Measurements from ENCODE around the gene CANX. TPM values are rescaled to one million over a fixed set of nuclear protein-coding genes. Genes with fewer than 3 reads are reported as not detected.

The CANX gene
- total RNA-seq = 100 to 1,000 TPM; 418 to 432 TPM

GRCh38 chr5:179698935-179699615, at the start of gene CANX:
CANX (plus strand) TSS chr5:179698967; CDS start chr5:179705682, 6,715 bp downstream.

DNA sequence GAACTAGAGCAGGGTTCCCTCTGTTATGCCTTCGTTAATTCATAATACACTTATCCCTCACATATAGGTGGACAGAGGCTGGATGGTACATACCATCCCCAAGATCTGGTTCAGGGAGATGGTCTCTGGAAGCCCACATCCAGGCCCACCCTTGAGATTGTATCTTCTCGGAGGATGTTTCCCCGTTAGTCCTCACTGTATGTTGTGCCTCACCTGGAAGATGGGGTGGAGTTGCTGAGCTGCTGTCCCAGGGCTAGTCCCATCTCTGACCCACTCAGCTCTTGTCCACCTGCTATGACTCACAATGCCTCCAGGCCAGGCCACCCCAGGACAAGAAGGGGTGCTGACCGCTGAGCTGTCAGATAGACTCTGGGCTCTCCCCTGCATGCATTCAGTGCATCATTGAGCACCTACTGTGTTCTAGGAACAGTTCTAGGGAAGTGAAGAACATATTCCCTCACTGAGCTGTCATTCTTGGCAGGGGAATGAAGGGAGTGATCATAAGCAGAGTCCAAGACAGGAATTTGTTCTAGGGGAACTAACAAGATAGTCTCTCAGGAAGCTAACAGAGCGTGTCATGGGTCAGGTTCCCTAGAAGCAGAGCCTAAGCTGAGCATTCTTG, 17.9 kb upstream of the CANX start, which contains the start of gene CBY3:
TSS of gene CBY3 (minus strand) at position 255 of the 622 bp plus-strand sequence. CDS start at position 139, 116 bp downstream.

GRCh38 chr5:179732412-179732917, 33.7 kb downstream of the CANX start, which contains the start of gene MAML1:
MAML1 (plus strand) TSS chr5:179732822; CDS start chr5:179733113, 291 bp downstream.

Other genes with a start within 250 kb of the CANX start
- 10 to 100 TPM; 42.4 to 46.8 TPM for gene RUFY1, start 148.4 kb upstream of the CANX start, total RNA-seq
- gene HNRNPH1, start 75.3 kb upstream of the CANX start, total RNA-seq = 100 to 1,000 TPM; 883 to 954 TPM
- under 1 TPM; 0.31 to 0.71 TPM for gene CBY3, start 17.9 kb upstream of the CANX start, total RNA-seq
- gene MAML1, start 33.9 kb downstream of the CANX start, total RNA-seq = 10 to 100 TPM; 29.5 to 31.1 TPM
- 1 to 10 TPM; 2.4 to 3.9 TPM for gene LTC4S, start 95.0 kb downstream of the CANX start, total RNA-seq
- 10 to 100 TPM; 96.8 to 99.3 TPM for gene MGAT4B, start 107.9 kb downstream of the CANX start, total RNA-seq
- gene SQSTM1, start 121.9 kb downstream of the CANX start, total RNA-seq = 100 to 1,000 TPM; 134 to 147 TPM
- 10 to 100 TPM; 21.5 to 22.6 TPM for gene MRNIP, start 159.8 kb downstream of the CANX start, total RNA-seq
- 10 to 100 TPM; 73.4 to 82.2 TPM for gene TBC1D9B, start 208.9 kb downstream of the CANX start, total RNA-seq